Measurements from ENCODE around the gene DOCK7.

DNA sequence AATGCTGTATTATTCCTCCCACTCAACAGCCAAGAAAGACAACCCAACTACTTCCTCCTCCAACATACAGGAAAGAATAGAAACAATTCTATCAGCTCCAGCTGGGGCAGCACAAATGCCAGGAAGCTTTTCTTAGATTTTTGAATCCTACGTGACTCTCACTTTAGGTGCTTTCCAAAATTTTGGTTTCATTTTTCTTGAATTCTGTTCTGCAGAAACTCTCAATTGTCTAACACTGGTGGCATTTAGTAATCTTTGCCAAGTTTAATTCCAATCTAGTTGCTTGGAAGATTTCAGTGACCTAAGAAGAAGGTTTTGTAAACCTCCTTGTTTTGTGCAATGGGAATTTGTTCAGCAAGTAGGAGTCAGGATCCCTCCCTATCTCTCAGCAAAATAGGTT lies 37.1 kb upstream of the DOCK7 start:
- TF ChIP-seq, protein P1, sequence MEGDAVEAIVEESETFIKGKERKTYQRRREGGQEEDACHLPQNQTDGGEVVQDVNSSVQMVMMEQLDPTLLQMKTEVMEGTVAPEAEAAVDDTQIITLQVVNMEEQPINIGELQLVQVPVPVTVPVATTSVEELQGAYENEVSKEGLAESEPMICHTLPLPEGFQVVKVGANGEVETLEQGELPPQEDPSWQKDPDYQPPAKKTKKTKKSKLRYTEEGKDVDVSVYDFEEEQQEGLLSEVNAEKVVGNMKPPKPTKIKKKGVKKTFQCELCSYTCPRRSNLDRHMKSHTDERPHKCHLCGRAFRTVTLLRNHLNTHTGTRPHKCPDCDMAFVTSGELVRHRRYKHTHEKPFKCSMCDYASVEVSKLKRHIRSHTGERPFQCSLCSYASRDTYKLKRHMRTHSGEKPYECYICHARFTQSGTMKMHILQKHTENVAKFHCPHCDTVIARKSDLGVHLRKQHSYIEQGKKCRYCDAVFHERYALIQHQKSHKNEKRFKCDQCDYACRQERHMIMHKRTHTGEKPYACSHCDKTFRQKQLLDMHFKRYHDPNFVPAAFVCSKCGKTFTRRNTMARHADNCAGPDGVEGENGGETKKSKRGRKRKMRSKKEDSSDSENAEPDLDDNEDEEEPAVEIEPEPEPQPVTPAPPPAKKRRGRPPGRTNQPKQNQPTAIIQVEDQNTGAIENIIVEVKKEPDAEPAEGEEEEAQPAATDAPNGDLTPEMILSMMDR (conservative IDR thresholded peaks at IDR 0.05; ENCODE audit: low read length) = no peak
- TF ChIP-seq EZH2phosphoT487 (IDR thresholded peaks at IDR 0.05; ENCODE audit: borderline replicate concordance) = no peak
